Activated CD8-positive, alpha-beta memory T cell treated with anti-CD3 and anti-CD28 coated beads, Interleukin-2, amount 50 U/mL, for 4 hours (primary cell): Measurements from ENCODE around the gene CSTF3.
A peak's percentile ranks its signal among the peaks of the same experiment; 100 is the strongest.

Experiments
- DNase-seq: peaks from one replicate; pipeline ENCODE4 v3.0.0-alpha.2; 2020

Gene CSTF3

GRCh38 chr11:33040033-33040861 lies 121.0 kb downstream of the CSTF3 start:
- DNase-seq = peak; percentile 24

GRCh38 chr11:33039274-33040032 lies 121.8 kb downstream of the CSTF3 start, which contains the start of gene TCP11L1:
Gene TCP11L1, plus strand, starts transcription at chr11:33039572. Its CDS starts 4,202 bp downstream, at chr11:33043774.
- DNase-seq = peak; percentile 81

GRCh38 chr11:33035011-33035410 lies 126.3 kb downstream of the CSTF3 start:
- DNase-seq = no peak
